ENCODE measurements around the gene DYNLT2B. TPM values are rescaled to one million over a fixed set of nuclear protein-coding genes. Genes with fewer than 3 reads are reported as not detected.
"Not testable (repeated sequence)": the region's sequence is repeated elsewhere in the genome, so short reads cannot be mapped to it uniquely, and the experiment has no call there.

The DYNLT2B gene
- total RNA-seq, 2 donors from 2014 or later = 10.1 to 12.7 TPM

GRCh38 chr3:196316799-196317686 is 997 bp downstream of the DYNLT2B start:
- not testable (repeated sequence) for H3K9me3 Mint-ChIP-seq; ATAC-seq; H3K27me3 Mint-ChIP-seq; H3K36me3 Mint-ChIP-seq; DNase-seq (ENCODE audit: low spot score)
- H3K4me3 Mint-ChIP-seq = peak overlapping the region; percentile 87
- peaks cover 8 to 12% of the 10 kb centered on the region in 2 donors for H3K4me1 Mint-ChIP-seq (ENCODE audit: low read depth in 2 of 2)
- H3K27ac Mint-ChIP-seq = peak overlapping the region; percentile 85 to 91

- Mint-ChIP-seq H3K9me3 (no peaks in the 10 kb centered on the region), H3K36me3 (no peaks in the 10 kb centered on the region), H3K4me3 (no peak overlapping the region), H3K4me1 (ENCODE audit: low read depth in 2 of 2) (peaks cover 8 to 12% of the 10 kb centered on the region in 2 donors), H3K27ac (no peak overlapping the region), H3K27me3 (no peaks in the 10 kb centered on the region)
- DNase-seq (ENCODE audit: low spot score) = no peak
- ATAC-seq = no peak
Observed at GRCh38 chr3:196315821-196316220, 2.2 kb downstream of the DYNLT2B start.

DNA sequence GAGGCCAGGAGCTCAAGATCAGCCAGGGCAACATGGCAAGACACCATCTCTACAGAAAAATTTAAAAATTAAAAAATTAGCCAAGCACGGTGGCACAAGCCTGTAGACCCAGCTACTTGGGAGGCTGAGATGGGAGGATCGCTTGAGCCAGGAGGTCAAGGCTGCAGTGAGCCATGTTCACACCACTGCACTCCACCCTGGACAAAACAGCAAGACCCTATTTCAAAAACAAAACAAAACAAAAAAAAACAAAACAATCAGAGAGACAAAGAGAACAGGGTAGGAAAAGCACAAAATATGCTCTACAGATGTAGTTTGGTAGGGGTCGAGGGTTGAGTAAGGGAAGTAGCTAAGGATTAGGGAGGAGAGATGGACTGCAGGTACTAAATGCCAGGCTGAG is 3.4 kb downstream of the DYNLT2B start:
- H3K36me3 Mint-ChIP-seq = no peaks in the 10 kb centered on the region
- H3K4me1 Mint-ChIP-seq (ENCODE audit: low read depth in 2 of 2) = peaks cover 8 to 12% of the 10 kb centered on the region in 2 donors
- DNase-seq (ENCODE audit: low spot score) = no peak
- no peaks in the 10 kb centered on the region for H3K9me3 Mint-ChIP-seq
- H3K27me3 Mint-ChIP-seq = no peaks in the 10 kb centered on the region
- ATAC-seq = no peak
- peak overlapping the region in 1 of 2 donors; percentile 14 for H3K27ac Mint-ChIP-seq
- H3K4me3 Mint-ChIP-seq = no peak overlapping the region

GRCh38 chr3:196314086-196314485 is 4.0 kb downstream of the DYNLT2B start:
- not testable (repeated sequence) for H3K27me3 Mint-ChIP-seq; H3K36me3 Mint-ChIP-seq; DNase-seq (ENCODE audit: low spot score); H3K9me3 Mint-ChIP-seq; H3K4me1 Mint-ChIP-seq (ENCODE audit: low read depth in 2 of 2); ATAC-seq; H3K4me3 Mint-ChIP-seq
- peak overlapping the region in 1 of 2 donors; percentile 14 for H3K27ac Mint-ChIP-seq

- not testable (repeated sequence) for H3K4me1 Mint-ChIP-seq (ENCODE audit: low read depth in 2 of 2); H3K27me3 Mint-ChIP-seq; H3K27ac Mint-ChIP-seq; DNase-seq (ENCODE audit: low spot score); H3K4me3 Mint-ChIP-seq; ATAC-seq; H3K9me3 Mint-ChIP-seq; H3K36me3 Mint-ChIP-seq
Observed at GRCh38 chr3:196302960-196303359, 15.1 kb downstream of the DYNLT2B start.

- H3K4me1 Mint-ChIP-seq (ENCODE audit: low read depth in 2 of 2); H3K27ac Mint-ChIP-seq; H3K4me3 Mint-ChIP-seq; ATAC-seq; H3K36me3 Mint-ChIP-seq; H3K9me3 Mint-ChIP-seq; DNase-seq (ENCODE audit: low spot score); H3K27me3 Mint-ChIP-seq: not testable (repeated sequence)
Observed at GRCh38 chr3:196302551-196302950, 15.5 kb downstream of the DYNLT2B start.

- H3K9me3 Mint-ChIP-seq = no peaks in the 10 kb centered on the region
- no peak overlapping the region for H3K27ac Mint-ChIP-seq
- no peaks in the 10 kb centered on the region for H3K4me1 Mint-ChIP-seq (ENCODE audit: low read depth in 2 of 2)
- H3K27me3 Mint-ChIP-seq = no peaks in the 10 kb centered on the region
- H3K36me3 Mint-ChIP-seq = no peaks in the 10 kb centered on the region
- DNase-seq (ENCODE audit: low spot score) = no peak
- ATAC-seq = no peak
- H3K4me3 Mint-ChIP-seq = no peak overlapping the region
Observed at GRCh38 chr3:196298521-196298920, 19.5 kb downstream of the DYNLT2B start.

- Mint-ChIP-seq H3K9me3 (no peaks in the 10 kb centered on the region), H3K36me3 (peaks cover 3% of the 10 kb centered on the region), H3K4me3 (no peak overlapping the region), H3K4me1 (ENCODE audit: low read depth in 2 of 2) (peaks cover 10 to 11% of the 10 kb centered on the region in 2 donors), H3K27me3 (no peaks in the 10 kb centered on the region), H3K27ac (no peak overlapping the region)
- DNase-seq (ENCODE audit: low spot score) = no peak
- ATAC-seq = no peak
Observed at GRCh38 chr3:196292286-196292923, 25.6 kb downstream of the DYNLT2B start.

GRCh38 chr3:196288141-196288460 is 29.9 kb downstream of the DYNLT2B start:
- H3K27ac Mint-ChIP-seq = peak overlapping the region; percentile 97 to 99
- peaks cover 10% of the 10 kb centered on the region for H3K36me3 Mint-ChIP-seq
- no peaks in the 10 kb centered on the region for H3K27me3 Mint-ChIP-seq
- peak overlapping the region; percentile 100 for H3K4me3 Mint-ChIP-seq
- no peak for DNase-seq (ENCODE audit: low spot score)
- peaks cover 34 to 45% of the 10 kb centered on the region in 2 donors for H3K4me1 Mint-ChIP-seq (ENCODE audit: low read depth in 2 of 2)
- H3K9me3 Mint-ChIP-seq = no peaks in the 10 kb centered on the region
- no peak for ATAC-seq

GRCh38 chr3:196287440-196288140 is 30.4 kb downstream of the DYNLT2B start, which contains the start of gene PCYT1A:
Gene PCYT1A (minus strand): TSS chr3:196287726. CDS start chr3:196270531, 17,195 bp downstream.
- DNase-seq (ENCODE audit: low spot score) = peak; percentile 87
- Mint-ChIP-seq H3K27me3 (no peaks in the 10 kb centered on the region), H3K27ac (peak within 1 kb of the TSS; percentile 97 to 99), H3K36me3 (peaks cover 10% of the 10 kb centered on the region), H3K9me3 (no peaks in the 10 kb centered on the region), H3K4me1 (ENCODE audit: low read depth in 2 of 2) (peaks cover 34 to 45% of the 10 kb centered on the region in 2 donors), H3K4me3 (peak within 1 kb of the TSS; percentile 100)
- peak; percentile 93 to 95 for ATAC-seq

GRCh38 chr3:196287090-196287439 is 31.0 kb downstream of the DYNLT2B start:
- DNase-seq (ENCODE audit: low spot score) = no peak
- Mint-ChIP-seq H3K27me3 (no peaks in the 10 kb centered on the region), H3K36me3 (peaks cover 10% of the 10 kb centered on the region), H3K4me3 (peak overlapping the region; percentile 100), H3K4me1 (ENCODE audit: low read depth in 2 of 2) (peaks cover 36 to 45% of the 10 kb centered on the region in 2 donors), H3K27ac (peak overlapping the region; percentile 97 to 99), H3K9me3 (no peaks in the 10 kb centered on the region)
- ATAC-seq = peak in 1 of 2 donors; percentile 67

- Mint-ChIP-seq H3K9me3 (no peaks in the 10 kb centered on the region), H3K4me1 (ENCODE audit: low read depth in 2 of 2) (peaks cover 51 to 62% of the 10 kb centered on the region in 2 donors), H3K4me3 (peak overlapping the region; percentile 23), H3K27ac (peak overlapping the region; percentile 36 to 83), H3K27me3 (no peaks in the 10 kb centered on the region), H3K36me3 (peaks cover 10% of the 10 kb centered on the region)
- no peak for ATAC-seq
- DNase-seq (ENCODE audit: low spot score) = no peak
Observed at GRCh38 chr3:196284396-196284795, 33.6 kb downstream of the DYNLT2B start.

- no peak overlapping the region for H3K4me3 Mint-ChIP-seq
- H3K36me3 Mint-ChIP-seq = peaks cover 6% of the 10 kb centered on the region
- no peak for ATAC-seq
- H3K9me3 Mint-ChIP-seq = no peaks in the 10 kb centered on the region
- no peaks in the 10 kb centered on the region for H3K27me3 Mint-ChIP-seq
- peaks cover 53 to 67% of the 10 kb centered on the region in 2 donors for H3K4me1 Mint-ChIP-seq (ENCODE audit: low read depth in 2 of 2)
- DNase-seq (ENCODE audit: low spot score) = no peak
- H3K27ac Mint-ChIP-seq = peak overlapping the region; percentile 78 to 99
Observed at GRCh38 chr3:196281962-196282361, 36.1 kb downstream of the DYNLT2B start.
